Keratinocyte (primary cell): Measurements from ENCODE around the gene MOGAT1. TPM values are rescaled to one million over a fixed set of nuclear protein-coding genes. Genes with fewer than 3 reads are reported as not detected.

Experiments used
- DNase-seq: peaks from one replicate; pipeline ENCODE4 v3.0.0-alpha.2; 2011; ENCODE audit warnings: low read depth, missing footprints, low spot score
- FAIRE-seq: peaks from 2 replicates; lab custom pipeline; 2011; peaks lifted over from hg19 to GRCh38; lab: Jason Lieb, UNC
- H2AFZ ChIP-seq: 2 replicates; pipeline ENCODE4 v1.6.0; 2012; ENCODE audit warnings: low read length, control low read depth, inconsistent platforms; ENCODE audit not compliant: control insufficient read depth
- H3K27ac ChIP-seq: 2 replicates; pipeline ENCODE4 v1.5.1; 2011; ENCODE audit warnings: low read length; ENCODE audit not compliant: control insufficient read depth, insufficient read depth
- H3K27me3 ChIP-seq: 3 replicates; pipeline ENCODE4 v1.6.0; 2011; ENCODE audit warnings: low read length; ENCODE audit not compliant: control insufficient read depth, insufficient read depth; ENCODE audit errors: extremely low read depth
- H3K36me3 ChIP-seq, 2 experiments: 2 replicates in 1 of 2; 3 replicates in 1 of 2; pipeline ENCODE4 v1.5.1; 2011; ENCODE audit warnings: low read length in 2 of 2, mild to moderate bottlenecking in 1 of 2; ENCODE audit not compliant: control insufficient read depth in 2 of 2, insufficient read depth in 2 of 2; ENCODE audit errors: extremely low read depth in 1 of 2
- H3K4me1 ChIP-seq: 3 replicates; pipeline ENCODE4 v1.5.1; 2011; ENCODE audit warnings: low read length; ENCODE audit not compliant: control insufficient read depth, insufficient read depth; ENCODE audit errors: extremely low read depth
- H3K4me2 ChIP-seq: 3 replicates; pipeline ENCODE4 v1.6.0; 2011; ENCODE audit warnings: low read depth, low read length; ENCODE audit not compliant: control insufficient read depth, insufficient read depth; ENCODE audit errors: extremely low read depth
- H3K4me3 ChIP-seq, 3 experiments: fragments of 200-600 bp in 1 of 3; sonication (generic) in 1 of 3; 2 replicates in 2 of 3; 3 replicates in 1 of 3; pipeline ENCODE4 v1.5.1; 2011 to 2016; ENCODE audit warnings: low read length in 3 of 3, mild to moderate bottlenecking in 3 of 3, control low read depth in 2 of 3, inconsistent platforms in 1 of 3, low read depth in 1 of 3, mixed read lengths in 1 of 3, mixed run types in 1 of 3, moderate library complexity in 1 of 3; ENCODE audit not compliant: control insufficient read depth in 2 of 3, insufficient read depth in 2 of 3; ENCODE audit errors: extremely low read depth in 1 of 3
- H3K79me2 ChIP-seq: 2 replicates; pipeline ENCODE4 v1.6.0; 2012; ENCODE audit warnings: low read length; ENCODE audit not compliant: control insufficient read depth, insufficient read depth
- H3K9ac ChIP-seq: 3 replicates; pipeline ENCODE4 v1.6.0; 2011; ENCODE audit warnings: low read length; ENCODE audit not compliant: control insufficient read depth, insufficient read depth; ENCODE audit errors: extremely low read depth
- H3K9me1 ChIP-seq: 3 replicates; pipeline ENCODE4 v1.6.0; 2011; ENCODE audit warnings: low read length; ENCODE audit not compliant: control insufficient read depth, insufficient read depth; ENCODE audit errors: extremely low read depth
- H3K9me3 ChIP-seq: 2 replicates; pipeline ENCODE4 v1.5.1; 2012; ENCODE audit warnings: low read depth, low read length; ENCODE audit not compliant: control insufficient read depth
- H4K20me1 ChIP-seq: 3 replicates; pipeline ENCODE4 v1.6.0; 2011; ENCODE audit warnings: low read length; ENCODE audit not compliant: control insufficient read depth, insufficient read depth; ENCODE audit errors: extremely low read depth
- CTCF ChIP-seq, 3 experiments: IDR thresholded peaks in 1 of 3; conservative IDR thresholded peaks in 1 of 3; optimal IDR thresholded peaks in 1 of 3; 2 replicates in 2 of 3; 3 replicates in 1 of 3; pipeline versions ENCODE3 to v1.5.1; 2011; ENCODE audit warnings: low read length in 3 of 3, mild to moderate bottlenecking in 3 of 3, moderate library complexity in 2 of 3, control low read depth in 1 of 3, inconsistent platforms in 1 of 3; ENCODE audit not compliant: insufficient read depth in 2 of 3; ENCODE audit errors: extremely low read depth in 1 of 3
- EZH2 ChIP-seq: IDR thresholded peaks from one replicate; pipeline ENCODE4 v1.6.1; 2012; ENCODE audit warnings: inconsistent platforms, mild to moderate bottlenecking, low read length, moderate library complexity
- dilution Hi-C: fragments of 300-500 bp; cut with MboI; formaldehyde crosslinking; loops from one replicate; pipeline ENCODE4 v1.7.0; 2020; ENCODE audit warnings: low sequenced_read_pairs; ENCODE audit not compliant: extremely low pct_ligation_motif_present
- polyA plus RNA-seq, 5 experiments: library from polyadenylated mRNA; depleted of rRNA in 3 of 5; stranded (reverse) in 3 of 5; stranded (forward) in 1 of 5; unstranded in 1 of 5; fragments of >200 nt; gene quantifications; 1 replicate in 1 of 5; 2 replicates in 3 of 5; 3 replicates in 1 of 5; pipeline versions ENCODE4 v1.2.1 to v1.2.3, GENCODE V29; 2011 to 2012; ENCODE audit warnings: missing spikeins in 2 of 5, low read depth in 1 of 5, low replicate concordance in 1 of 5

MOGAT1 gene
- polyA plus RNA-seq, 1 donor (not counting 4 experiments of a cell fraction or from before 2014, with no cell fraction given) = not detected

DNA sequence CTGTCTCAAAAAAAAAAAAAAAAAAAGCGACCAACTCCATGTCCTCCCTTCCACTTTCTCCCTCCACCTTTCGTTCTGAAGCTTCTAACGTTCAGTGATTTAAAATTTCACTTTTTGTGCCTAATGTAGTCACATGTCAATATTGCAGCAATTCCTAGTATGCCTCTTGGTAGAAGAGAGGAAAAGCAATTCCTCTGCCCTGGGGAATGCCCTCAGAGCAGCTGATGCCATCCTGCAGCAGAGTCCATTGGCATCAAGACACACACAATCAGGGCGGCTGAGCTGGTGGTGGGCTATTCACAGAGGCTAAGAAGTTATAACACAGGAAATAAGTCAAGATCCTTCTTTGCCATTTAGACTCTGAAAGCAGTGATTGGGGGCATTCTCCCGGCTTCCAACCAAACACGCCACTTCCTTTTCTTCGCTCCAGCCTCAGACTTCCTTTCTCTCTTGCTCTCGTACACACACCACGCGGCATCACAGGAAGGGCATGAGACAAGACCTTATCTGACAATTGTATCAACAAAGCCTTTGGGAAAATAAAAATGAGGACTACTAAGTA is 71.9 kb downstream of the MOGAT1 start:
- dilution Hi-C loops = no loop called here
- FAIRE-seq = no peak
- H3K9me1 ChIP-seq = no peaks in the 10 kb centered on the region
- H3K9me3 ChIP-seq = no peaks in the 10 kb centered on the region
- H3K4me1 ChIP-seq = peaks cover 5% of the 10 kb centered on the region
- no peak overlapping the region for H3K4me2 ChIP-seq
- no peak overlapping the region for H3K27ac ChIP-seq
- no peak for DNase-seq
- H2AFZ ChIP-seq = no peak overlapping the region
- no peaks in the 10 kb centered on the region for H3K27me3 ChIP-seq
- H3K36me3 ChIP-seq = no peaks in the 10 kb centered on the region
- H3K9ac ChIP-seq = no peak overlapping the region
- H4K20me1 ChIP-seq = no peaks in the 10 kb centered on the region
- no peak overlapping the region for H3K4me3 ChIP-seq
- no peak for TF ChIP-seq CTCF (optimal IDR thresholded peaks at IDR 0.05 in 1 of 3, IDR thresholded peaks at IDR 0.05 in 1 of 3, conservative IDR thresholded peaks at IDR 0.05 in 1 of 3; ENCODE audit: extremely low read depth in 1 of 3, insufficient read depth in 2 of 3, low read length in 3 of 3)
- no peaks in the 10 kb centered on the region for H3K79me2 ChIP-seq

GRCh38 chr2:222745836-222746559 is 74.5 kb downstream of the MOGAT1 start:
- no peaks in the 10 kb centered on the region for H3K79me2 ChIP-seq
- no peak overlapping the region for H3K4me3 ChIP-seq
- H3K9ac ChIP-seq = no peak overlapping the region
- TF ChIP-seq CTCF (optimal IDR thresholded peaks at IDR 0.05 in 1 of 3, IDR thresholded peaks at IDR 0.05 in 1 of 3, conservative IDR thresholded peaks at IDR 0.05 in 1 of 3; ENCODE audit: extremely low read depth in 1 of 3, insufficient read depth in 2 of 3, low read length in 3 of 3) (no peak), EZH2 (no peak)
- no peak for DNase-seq
- no peak overlapping the region for H3K27ac ChIP-seq
- no peaks in the 10 kb centered on the region for H4K20me1 ChIP-seq
- no peaks in the 10 kb centered on the region for H3K27me3 ChIP-seq
- no peaks in the 10 kb centered on the region for H3K9me1 ChIP-seq
- no peak overlapping the region for H3K4me2 ChIP-seq
- no peak for FAIRE-seq
- H2AFZ ChIP-seq = no peak overlapping the region
- H3K4me1 ChIP-seq = no peaks in the 10 kb centered on the region
- dilution Hi-C loops = no loop called here
- H3K9me3 ChIP-seq = no peaks in the 10 kb centered on the region
- H3K36me3 ChIP-seq = no peaks in the 10 kb centered on the region
